Endodermal cell (in vitro differentiated cells): ENCODE measurements around the gene TMEM17. TPM values are rescaled to one million over a fixed set of nuclear protein-coding genes. Genes with fewer than 3 reads are reported as not detected.

Source experiments
- DNase-seq: peaks from one replicate; pipeline ENCODE4 v3.0.0-alpha.2; 2017
- H3K27ac ChIP-seq: 2 replicates; pipeline ENCODE4 v1.5.1; 2013; ENCODE audit warnings: mild to moderate bottlenecking, low read depth, low read length, moderate library complexity
- H3K27me3 ChIP-seq: 2 replicates; pipeline ENCODE4 v1.6.1; 2013; ENCODE audit warnings: mild to moderate bottlenecking, low read length, moderate library complexity; ENCODE audit not compliant: insufficient read depth, control insufficient read depth, poor library complexity, severe bottlenecking
- H3K36me3 ChIP-seq: 2 replicates; pipeline ENCODE4 v1.7.0; 2013; ENCODE audit warnings: mild to moderate bottlenecking, low read length, moderate library complexity; ENCODE audit not compliant: control insufficient read depth, insufficient read depth
- H3K4me1 ChIP-seq: one replicate; pipeline ENCODE4 v1.7.0; 2013; ENCODE audit warnings: low read length; ENCODE audit not compliant: control insufficient read depth, insufficient read depth
- H3K4me3 ChIP-seq: 2 replicates; pipeline ENCODE4 v1.5.1; 2013; ENCODE audit warnings: mild to moderate bottlenecking, low read length, moderate library complexity
- H3K9ac ChIP-seq: 2 replicates; pipeline ENCODE4 v1.6.1; 2013; ENCODE audit warnings: mild to moderate bottlenecking, low read length, moderate library complexity; ENCODE audit not compliant: poor library complexity, severe bottlenecking; ENCODE audit errors: extremely low read depth
- H3K9me3 ChIP-seq: 2 replicates; pipeline ENCODE4 v1.6.1; 2013; ENCODE audit warnings: mild to moderate bottlenecking, low read length, moderate library complexity; ENCODE audit not compliant: control insufficient read depth
- H3K27ac Mint-ChIP-seq: 2 replicates; pipeline ENCODE4 v1.8.0; 2020; ENCODE audit warnings: mixed read lengths
- H3K27me3 Mint-ChIP-seq: 2 replicates; pipeline ENCODE4 v1.8.0; 2021; ENCODE audit warnings: mild to moderate bottlenecking, mixed read lengths; ENCODE audit not compliant: insufficient read depth
- H3K36me3 Mint-ChIP-seq: 2 replicates; pipeline ENCODE4 v1.8.0; 2020; ENCODE audit warnings: low read depth, mixed read lengths
- H3K4me1 Mint-ChIP-seq: 2 replicates; pipeline ENCODE4 v1.8.0; 2020; ENCODE audit warnings: mixed read lengths
- H3K4me3 Mint-ChIP-seq: 2 replicates; pipeline ENCODE4 v1.8.0; 2020; ENCODE audit warnings: mild to moderate bottlenecking, moderate library complexity, mixed read lengths
- H3K9me3 Mint-ChIP-seq: 2 replicates; pipeline ENCODE4 v1.8.0; 2020; ENCODE audit warnings: mild to moderate bottlenecking, mixed read lengths
- WGBS, 2 experiments: methylation state at CpG; one replicate each; pipeline versions ENCODE4 v1.1.5 to v1.1.7; 2013; ENCODE audit warnings: missing lambda C conversion rate in 2 of 2, mixed read lengths in 1 of 2; ENCODE audit not compliant: insufficient coverage in 1 of 2, insufficient read length in 1 of 2; 5-methylcytosine and 5-hydroxymethylcytosine counted together
- total RNA-seq, 2 donors: library from RNA; stranded (reverse); fragmentation: NEBNext Ultra II Directional in 1 of 2; extraction: Animal tissue kit (Norgen Biotek cat#: 25700) in 1 of 2; gene quantifications; 2 replicates in 1 of 2; 3 replicates in 1 of 2; pipeline ENCODE4 v1.2.1, GENCODE V29; 2021
- TF ChIP-seq, protein P1 (sequence below): fragments of 200-600 bp; sonication (generic); conservative IDR thresholded peaks from 2 replicates; pipeline ENCODE4 v1.5.0; 2021; ENCODE audit warnings: antibody characterized with exemption, mild to moderate bottlenecking

TMEM17 gene
- total RNA-seq, 2 donors from 2014 or later: 1.8 to 2.0 TPM

GRCh38 chr2:62489702-62490101 lies 16.3 kb downstream of the TMEM17 start:
- H3K9me3 Mint-ChIP-seq: no peaks in the 10 kb centered on the region

DNA sequence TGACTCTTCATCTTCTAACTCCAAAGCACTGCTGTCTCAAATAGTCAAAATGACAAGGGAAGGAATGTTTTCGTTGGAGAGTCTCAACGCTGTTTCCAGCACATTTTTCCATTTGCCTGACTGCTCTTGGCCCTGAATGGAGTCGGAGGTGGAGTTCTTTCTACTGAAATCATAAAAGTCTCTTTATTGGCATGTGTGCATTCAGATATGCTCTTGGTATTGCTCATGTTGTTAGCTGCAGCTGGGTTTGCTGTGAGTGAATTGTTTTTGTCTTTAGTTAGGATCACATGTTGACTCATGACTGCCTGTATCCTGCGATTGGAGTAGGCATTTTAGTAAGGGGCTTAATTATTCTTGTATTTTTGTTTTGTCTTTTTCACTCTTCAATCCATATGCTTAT lies 16.8 kb downstream of the TMEM17 start:
- H3K27me3 ChIP-seq: no peaks in the 10 kb centered on the region
- no peaks in the 10 kb centered on the region for H3K4me1 ChIP-seq
- DNase-seq: no peak
- TF ChIP-seq, protein P1, sequence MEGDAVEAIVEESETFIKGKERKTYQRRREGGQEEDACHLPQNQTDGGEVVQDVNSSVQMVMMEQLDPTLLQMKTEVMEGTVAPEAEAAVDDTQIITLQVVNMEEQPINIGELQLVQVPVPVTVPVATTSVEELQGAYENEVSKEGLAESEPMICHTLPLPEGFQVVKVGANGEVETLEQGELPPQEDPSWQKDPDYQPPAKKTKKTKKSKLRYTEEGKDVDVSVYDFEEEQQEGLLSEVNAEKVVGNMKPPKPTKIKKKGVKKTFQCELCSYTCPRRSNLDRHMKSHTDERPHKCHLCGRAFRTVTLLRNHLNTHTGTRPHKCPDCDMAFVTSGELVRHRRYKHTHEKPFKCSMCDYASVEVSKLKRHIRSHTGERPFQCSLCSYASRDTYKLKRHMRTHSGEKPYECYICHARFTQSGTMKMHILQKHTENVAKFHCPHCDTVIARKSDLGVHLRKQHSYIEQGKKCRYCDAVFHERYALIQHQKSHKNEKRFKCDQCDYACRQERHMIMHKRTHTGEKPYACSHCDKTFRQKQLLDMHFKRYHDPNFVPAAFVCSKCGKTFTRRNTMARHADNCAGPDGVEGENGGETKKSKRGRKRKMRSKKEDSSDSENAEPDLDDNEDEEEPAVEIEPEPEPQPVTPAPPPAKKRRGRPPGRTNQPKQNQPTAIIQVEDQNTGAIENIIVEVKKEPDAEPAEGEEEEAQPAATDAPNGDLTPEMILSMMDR: no peak
- no peaks in the 10 kb centered on the region for H3K36me3 ChIP-seq
- 89 to 100% methylated on average over 3 to 4 of the region's 4 CpGs for WGBS, 2 experiments
- H3K4me1 Mint-ChIP-seq: no peaks in the 10 kb centered on the region
- no peaks in the 10 kb centered on the region for H3K9me3 ChIP-seq
- no peak overlapping the region for H3K4me3 Mint-ChIP-seq
- H3K9me3 Mint-ChIP-seq: no peaks in the 10 kb centered on the region
- H3K27ac Mint-ChIP-seq: no peak overlapping the region
- H3K36me3 Mint-ChIP-seq: no peaks in the 10 kb centered on the region
- H3K9ac ChIP-seq: no peak overlapping the region
- no peaks in the 10 kb centered on the region for H3K27me3 Mint-ChIP-seq
- H3K4me3 ChIP-seq: no peak overlapping the region
- H3K27ac ChIP-seq: no peak overlapping the region

More at GRCh38 chr2:62489702-62490101, 16.3 kb downstream of the TMEM17 start:
- no peak overlapping the region for H3K9ac ChIP-seq
- Mint-ChIP-seq H3K36me3 (no peaks in the 10 kb centered on the region), H3K4me3 (no peak overlapping the region), H3K4me1 (no peaks in the 10 kb centered on the region), H3K27ac (no peak overlapping the region), H3K27me3 (no peaks in the 10 kb centered on the region)
- H3K36me3 ChIP-seq: no peaks in the 10 kb centered on the region
- no peaks in the 10 kb centered on the region for H3K27me3 ChIP-seq
- 100% methylated on average over 1 of the region's 1 CpG; no CpG with 5 or more reads in 1 of the 2 experiments for WGBS, 2 experiments
- H3K4me3 ChIP-seq: no peak overlapping the region
- no peaks in the 10 kb centered on the region for H3K9me3 ChIP-seq
- no peak overlapping the region for H3K27ac ChIP-seq
- no peak for DNase-seq
- TF ChIP-seq, protein P1: no peak
- no peaks in the 10 kb centered on the region for H3K4me1 ChIP-seq

GRCh38 chr2:62486439-62486765 lies 19.6 kb downstream of the TMEM17 start:
- H3K36me3 Mint-ChIP-seq: no peaks in the 10 kb centered on the region
- no peak overlapping the region for H3K27ac ChIP-seq
- no peak overlapping the region for H3K4me3 Mint-ChIP-seq
- H3K4me3 ChIP-seq: no peak overlapping the region
- no peaks in the 10 kb centered on the region for H3K27me3 Mint-ChIP-seq
- H3K36me3 ChIP-seq: no peaks in the 10 kb centered on the region
- H3K27ac Mint-ChIP-seq: no peak overlapping the region
- H3K9ac ChIP-seq: no peak overlapping the region
- TF ChIP-seq, protein P1: no peak
- H3K9me3 ChIP-seq: no peaks in the 10 kb centered on the region
- H3K4me1 Mint-ChIP-seq: peaks cover 2% of the 10 kb centered on the region
- no peaks in the 10 kb centered on the region for H3K9me3 Mint-ChIP-seq
- 100% methylated on average over 1 of the region's 1 CpG; no CpG with 5 or more reads in 1 of the 2 experiments for WGBS, 2 experiments
- no peaks in the 10 kb centered on the region for H3K4me1 ChIP-seq
- DNase-seq: no peak
- H3K27me3 ChIP-seq: no peaks in the 10 kb centered on the region
